NT2/D1 (cell line): ENCODE results near the gene ZNF414.

Experiments
- SUZ12 ChIP-seq: IDR thresholded peaks from 2 replicates; pipeline ENCODE4 v1.6.1; 2011; ENCODE audit not compliant: insufficient read length, insufficient read depth; ENCODE audit errors: extremely low read depth
- YY1 ChIP-seq: IDR thresholded peaks from 2 replicates; pipeline ENCODE4 v1.6.1; 2011; ENCODE audit not compliant: insufficient read length, insufficient read depth
- ZNF274 ChIP-seq: IDR thresholded peaks from 2 replicates; pipeline ENCODE4 v1.6.1; 2011; ENCODE audit warnings: mild to moderate bottlenecking, low read depth, low read length

GRCh38 chr19:8510589-8511115, 3.3 kb downstream of the ZNF414 start:
- TF ChIP-seq ZNF274, result no peak
- no peak for TF ChIP-seq YY1
- TF ChIP-seq SUZ12, result no peak
